Panc1 (cell line): Measurements from ENCODE around the gene PLCL1. TPM values are rescaled to one million over a fixed set of nuclear protein-coding genes. Genes with fewer than 3 reads are reported as not detected.

Experiments used
- ATAC-seq: fragments of 200-7000 bp; cut with Tn5 transposase; 2 replicates; pipeline ENCODE4 v1.9.1; 2020; ENCODE audit warnings: mild to moderate bottlenecking, moderate library complexity
- BruUV-seq: library from RNA; stranded (reverse); fragments of 400-500 nt; replicated peaks from 2 replicates; lab custom pipeline; 2021; lab: Mats Ljungman, UMichigan
- CTCF ChIA-PET: fragments of 300-600 bp; sonication (Branson Sonifier 250); formaldehyde crosslinking; loops from one replicate; lab custom pipeline; 2022; ENCODE audit warnings: antibody characterized with exemption; lab: Charles Lee
- POLR2A ChIA-PET: fragments of 300-600 bp; sonication (Branson Sonifier 250); formaldehyde crosslinking; loops from one replicate; lab custom pipeline; 2022; ENCODE audit warnings: antibody characterized with exemption; lab: Charles Lee
- DNase-seq: peaks from one replicate; pipeline ENCODE4 v3.0.0-alpha.2; 2010; ENCODE audit warnings: low read depth, low spot score
- H3K27ac ChIP-seq: 2 replicates; pipeline ENCODE4 v1.5.1; 2011; ENCODE audit warnings: mild to moderate bottlenecking, low read length, inconsistent platforms
- H3K27me3 ChIP-seq: fragments of 200-500 bp; sonication (Bioruptor generic); 2 replicates; pipeline ENCODE4 v1.6.0; 2014; ENCODE audit warnings: low read length, inconsistent platforms; ENCODE audit not compliant: control insufficient read depth, insufficient read depth
- H3K36me3 ChIP-seq: fragments of 200-500 bp; sonication (Bioruptor generic); 2 replicates; pipeline ENCODE4 v1.5.1; 2014; ENCODE audit warnings: inconsistent platforms, mild to moderate bottlenecking, low read length, moderate library complexity; ENCODE audit not compliant: control insufficient read depth, insufficient read depth
- H3K4me1 ChIP-seq: 2 replicates; pipeline ENCODE4 v1.5.1; 2011; ENCODE audit warnings: inconsistent platforms, mild to moderate bottlenecking, low read length, moderate library complexity; ENCODE audit not compliant: control insufficient read depth, insufficient read depth
- H3K4me3 ChIP-seq, 2 experiments: 2 replicates each; pipeline ENCODE4 v1.5.1; 2011 to 2012; ENCODE audit warnings: low read depth in 2 of 2, low read length in 2 of 2, mild to moderate bottlenecking in 2 of 2, inconsistent platforms in 1 of 2, moderate library complexity in 1 of 2
- H3K9me3 ChIP-seq: fragments of 200-500 bp; sonication (Bioruptor generic); 2 replicates; pipeline ENCODE4 v1.5.1; 2014; ENCODE audit warnings: low read depth, mild to moderate bottlenecking, inconsistent platforms, low read length, moderate library complexity; ENCODE audit not compliant: control insufficient read depth, insufficient read depth
- POLR2AphosphoS5 ChIP-seq: IDR thresholded peaks from 2 replicates; pipeline ENCODE4 v1.6.1; 2012; ENCODE audit warnings: mild to moderate bottlenecking, low read depth, low read length, moderate library complexity
- SIN3A ChIP-seq: IDR thresholded peaks from 2 replicates; pipeline ENCODE4 v1.6.1; 2012; ENCODE audit warnings: low read depth, mild to moderate bottlenecking, low read length, moderate library complexity, borderline replicate concordance; ENCODE audit not compliant: insufficient read depth
- TCF7L2 ChIP-seq: IDR thresholded peaks from 2 replicates; pipeline ENCODE4 v1.6.1; 2011; ENCODE audit warnings: mild to moderate bottlenecking, low read depth, low read length, inconsistent platforms
- in situ Hi-C: cut with HindIII; loops from 2 replicates; pipeline ENCODE4 v1.10.0; 2016; ENCODE audit warnings: low sequenced_read_pairs, low pct_unique_long_range_greater_than_20kb
- intact Hi-C: fragments of 100-400 bp; cut with micrococcal nuclease; formaldehyde crosslinking; loops from one replicate; pipeline ENCODE4 v1.10.0; 2022; ENCODE audit not compliant: unreplicated experiment
- total RNA-seq: library from RNA; stranded (reverse); gene quantifications from one replicate; pipeline ENCODE4 v1.2.1, GENCODE V29; 2021; ENCODE audit not compliant: unreplicated experiment
- TF ChIP-seq, protein P1 (sequence below): fragments of 450-650 bp; IDR thresholded peaks from 2 replicates; pipeline ENCODE4 v1.5.1; 2017; ENCODE audit warnings: mild to moderate bottlenecking
- TF ChIP-seq, protein P2 (sequence below), 2 experiments: IDR thresholded peaks; 2 replicates each; pipeline ENCODE4 v1.6.1; 2011 to 2012; ENCODE audit warnings: low read depth in 2 of 2, control low read depth in 1 of 2, low read length in 1 of 2, mild to moderate bottlenecking in 1 of 2, moderate library complexity in 1 of 2; ENCODE audit not compliant: insufficient read depth in 1 of 2

The PLCL1 gene
- total RNA-seq, 1 experiment from 2014 or later = not detected

DNA sequence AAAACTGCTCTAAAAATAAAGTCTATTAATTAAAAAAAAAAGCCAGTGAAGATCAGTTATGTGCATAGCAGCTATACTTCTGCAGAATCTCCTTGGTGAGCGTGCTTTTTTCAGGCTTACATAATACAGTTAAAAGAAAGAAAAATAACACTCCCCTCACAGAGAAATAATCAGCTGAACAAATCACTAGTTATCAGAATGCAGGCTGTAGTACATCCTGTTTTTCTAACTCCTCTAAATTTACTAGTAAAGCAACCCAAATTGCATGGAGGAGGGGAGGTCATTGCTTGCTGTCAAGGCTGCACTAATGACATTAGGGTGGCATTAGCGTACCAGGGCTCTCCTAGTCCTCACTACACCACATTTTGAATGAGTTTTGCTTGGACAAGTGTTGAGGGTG lies 192.2 kb downstream of the PLCL1 start:
- Histone ChIP-seq H3K9me3 (no peaks in the 10 kb centered on the region), H3K36me3 (no peaks in the 10 kb centered on the region), H3K4me3 (no peak overlapping the region), H3K27ac (no peak overlapping the region), H3K4me1 (no peaks in the 10 kb centered on the region), H3K27me3 (no peaks in the 10 kb centered on the region; the same call in 1 of the 2 replicates)
- DNase-seq (no peak), ATAC-seq (no peak)
- ChIA-PET CTCF (no interaction called here), POLR2A (no interaction called here)
- BruUV-seq = no TSS peak
- TF ChIP-seq, protein P1, sequence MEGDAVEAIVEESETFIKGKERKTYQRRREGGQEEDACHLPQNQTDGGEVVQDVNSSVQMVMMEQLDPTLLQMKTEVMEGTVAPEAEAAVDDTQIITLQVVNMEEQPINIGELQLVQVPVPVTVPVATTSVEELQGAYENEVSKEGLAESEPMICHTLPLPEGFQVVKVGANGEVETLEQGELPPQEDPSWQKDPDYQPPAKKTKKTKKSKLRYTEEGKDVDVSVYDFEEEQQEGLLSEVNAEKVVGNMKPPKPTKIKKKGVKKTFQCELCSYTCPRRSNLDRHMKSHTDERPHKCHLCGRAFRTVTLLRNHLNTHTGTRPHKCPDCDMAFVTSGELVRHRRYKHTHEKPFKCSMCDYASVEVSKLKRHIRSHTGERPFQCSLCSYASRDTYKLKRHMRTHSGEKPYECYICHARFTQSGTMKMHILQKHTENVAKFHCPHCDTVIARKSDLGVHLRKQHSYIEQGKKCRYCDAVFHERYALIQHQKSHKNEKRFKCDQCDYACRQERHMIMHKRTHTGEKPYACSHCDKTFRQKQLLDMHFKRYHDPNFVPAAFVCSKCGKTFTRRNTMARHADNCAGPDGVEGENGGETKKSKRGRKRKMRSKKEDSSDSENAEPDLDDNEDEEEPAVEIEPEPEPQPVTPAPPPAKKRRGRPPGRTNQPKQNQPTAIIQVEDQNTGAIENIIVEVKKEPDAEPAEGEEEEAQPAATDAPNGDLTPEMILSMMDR = no peak
- intact Hi-C loops = no loop called here
- in situ Hi-C loops = no loop called here

DNA sequence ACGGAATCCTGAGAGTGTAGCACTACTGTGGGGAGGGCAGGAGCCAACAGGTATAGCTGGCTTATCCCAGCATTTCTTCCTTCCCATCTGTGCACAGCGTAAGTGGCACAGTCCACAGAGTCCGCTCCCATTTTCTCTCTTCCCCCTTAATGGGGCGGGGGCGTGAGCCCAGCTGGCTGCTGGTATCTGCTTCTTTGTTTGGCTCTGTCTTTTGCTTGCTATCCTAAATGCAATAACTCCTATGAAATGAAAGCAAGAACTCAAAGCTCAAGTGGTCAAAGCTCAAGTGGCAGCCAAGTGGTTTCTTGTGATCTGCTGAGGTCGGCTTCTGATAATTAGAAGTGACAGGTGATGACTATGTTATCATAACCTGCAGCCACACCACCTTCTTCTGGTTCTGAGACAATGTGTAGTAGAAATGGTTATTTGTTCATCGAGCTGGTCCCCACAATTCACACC lies 192.7 kb downstream of the PLCL1 start:
- H3K4me1 ChIP-seq = no peaks in the 10 kb centered on the region
- ChIA-PET POLR2A (no interaction called here), CTCF (no interaction called here)
- intact Hi-C loops = no loop called here
- H3K36me3 ChIP-seq = no peaks in the 10 kb centered on the region
- BruUV-seq = no TSS peak
- H3K27me3 ChIP-seq = no peaks in the 10 kb centered on the region; the same call in 1 of the 2 replicates
- in situ Hi-C loops = no loop called here
- DNase-seq = no peak
- H3K27ac ChIP-seq = no peak overlapping the region
- H3K9me3 ChIP-seq = no peaks in the 10 kb centered on the region
- ATAC-seq = no peak
- H3K4me3 ChIP-seq = no peak overlapping the region
- TF ChIP-seq, protein P1 = no peak
- TF ChIP-seq TCF7L2 (no peak), POLR2AphosphoS5 (no peak), SIN3A (no peak)
- TF ChIP-seq, protein P2, sequence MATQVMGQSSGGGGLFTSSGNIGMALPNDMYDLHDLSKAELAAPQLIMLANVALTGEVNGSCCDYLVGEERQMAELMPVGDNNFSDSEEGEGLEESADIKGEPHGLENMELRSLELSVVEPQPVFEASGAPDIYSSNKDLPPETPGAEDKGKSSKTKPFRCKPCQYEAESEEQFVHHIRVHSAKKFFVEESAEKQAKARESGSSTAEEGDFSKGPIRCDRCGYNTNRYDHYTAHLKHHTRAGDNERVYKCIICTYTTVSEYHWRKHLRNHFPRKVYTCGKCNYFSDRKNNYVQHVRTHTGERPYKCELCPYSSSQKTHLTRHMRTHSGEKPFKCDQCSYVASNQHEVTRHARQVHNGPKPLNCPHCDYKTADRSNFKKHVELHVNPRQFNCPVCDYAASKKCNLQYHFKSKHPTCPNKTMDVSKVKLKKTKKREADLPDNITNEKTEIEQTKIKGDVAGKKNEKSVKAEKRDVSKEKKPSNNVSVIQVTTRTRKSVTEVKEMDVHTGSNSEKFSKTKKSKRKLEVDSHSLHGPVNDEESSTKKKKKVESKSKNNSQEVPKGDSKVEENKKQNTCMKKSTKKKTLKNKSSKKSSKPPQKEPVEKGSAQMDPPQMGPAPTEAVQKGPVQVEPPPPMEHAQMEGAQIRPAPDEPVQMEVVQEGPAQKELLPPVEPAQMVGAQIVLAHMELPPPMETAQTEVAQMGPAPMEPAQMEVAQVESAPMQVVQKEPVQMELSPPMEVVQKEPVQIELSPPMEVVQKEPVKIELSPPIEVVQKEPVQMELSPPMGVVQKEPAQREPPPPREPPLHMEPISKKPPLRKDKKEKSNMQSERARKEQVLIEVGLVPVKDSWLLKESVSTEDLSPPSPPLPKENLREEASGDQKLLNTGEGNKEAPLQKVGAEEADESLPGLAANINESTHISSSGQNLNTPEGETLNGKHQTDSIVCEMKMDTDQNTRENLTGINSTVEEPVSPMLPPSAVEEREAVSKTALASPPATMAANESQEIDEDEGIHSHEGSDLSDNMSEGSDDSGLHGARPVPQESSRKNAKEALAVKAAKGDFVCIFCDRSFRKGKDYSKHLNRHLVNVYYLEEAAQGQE (IDR thresholded peaks at IDR 0.05; ENCODE audit: insufficient read depth in 1 of 2, low read depth in 2 of 2, low read length in 1 of 2) = no peak
